Subcutaneous adipose tissue (tissue), 4 donors: ENCODE data around the gene SHISA7. TPM values are rescaled to one million over a fixed set of nuclear protein-coding genes. Genes with fewer than 3 reads are reported as not detected.

Source experiments
- CTCF ChIP-seq: fragments of 450-650 bp; IDR thresholded peaks from one replicate; pipeline ENCODE4 v1.5.1; 2016; ENCODE audit warnings: low read depth, mild to moderate bottlenecking, control low read depth, antibody characterized with exemption, moderate library complexity
- total RNA-seq, 4 donors: library from RNA; depleted of rRNA; stranded (reverse); fragments of >200 nt; gene quantifications; one replicate each; pipeline ENCODE4 v1.1.0, GENCODE V29; 2016

SHISA7 gene
- total RNA-seq, 4 donors from 2014 or later: 0.16 TPM; not detected in 3

DNA sequence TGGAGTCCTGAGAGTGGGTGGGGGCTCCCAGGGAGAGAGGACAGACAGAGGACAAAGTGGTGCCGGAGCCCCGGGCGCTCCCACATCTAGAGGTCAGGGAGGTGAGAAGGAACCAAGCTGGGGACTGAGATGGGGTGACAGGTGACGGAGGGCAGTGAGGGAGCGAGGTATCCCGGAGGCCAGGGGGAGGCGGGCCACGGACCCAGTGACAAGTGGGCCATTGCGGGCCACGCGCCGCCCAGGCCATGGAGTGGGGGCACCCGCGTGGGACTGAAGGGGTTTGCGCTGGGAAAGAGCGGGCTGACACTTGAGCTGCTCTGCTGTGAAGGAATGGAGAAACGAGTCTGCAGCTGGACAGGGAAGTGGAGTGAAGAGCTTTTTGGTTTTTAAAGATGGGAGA lies 35.9 kb upstream of the SHISA7 start:
- no peak for TF ChIP-seq CTCF

GRCh38 chr19:55478364-55478763 lies 35.3 kb upstream of the SHISA7 start:
- no peak for TF ChIP-seq CTCF

DNA sequence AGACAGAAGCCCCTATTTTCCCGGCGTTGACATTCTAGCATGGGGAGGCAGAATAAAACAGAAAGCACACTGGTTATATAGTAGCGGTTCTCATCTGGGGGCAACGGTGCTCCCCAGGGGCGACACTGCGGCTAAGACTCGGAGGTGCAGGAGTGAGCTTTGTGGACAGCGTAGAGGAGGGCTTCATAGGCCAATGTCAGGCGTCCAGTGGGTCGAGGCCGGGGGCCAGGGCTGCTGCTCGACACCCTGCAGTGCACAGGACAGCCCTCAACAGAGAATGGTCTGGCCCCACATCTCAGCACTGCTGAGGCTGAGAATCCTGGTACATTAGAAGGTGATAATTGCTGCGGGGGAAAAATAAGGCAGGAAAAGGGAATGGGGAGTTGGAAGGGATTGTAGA lies 34.8 kb upstream of the SHISA7 start:
- TF ChIP-seq CTCF: no peak

GRCh38 chr19:55476100-55476775 lies 33.1 kb upstream of the SHISA7 start, which contains the start of gene ZNF628:
Gene ZNF628 (plus strand): TSS chr19:55476617. CDS start chr19:55479911, 3,294 bp downstream.
- no peak for TF ChIP-seq CTCF

GRCh38 chr19:55474269-55475265 lies 31.5 kb upstream of the SHISA7 start:
- no peak for TF ChIP-seq CTCF

- TF ChIP-seq CTCF: no peak
Observed at GRCh38 chr19:55473225-55474012, 30.3 kb upstream of the SHISA7 start.
